NCI-H526 treated with DMSO at 0.1 percent for 48 hours (cell line): ENCODE data around the gene KCTD10.
"Not testable (repeated sequence)": the region's sequence is repeated elsewhere in the genome, so short reads cannot be mapped to it uniquely, and the experiment has no call there.

Source experiments
- DNase-seq: peaks from one replicate; lab custom pipeline; 2025; lab: John Stamatoyannopoulos, UW

The KCTD10 gene

DNA sequence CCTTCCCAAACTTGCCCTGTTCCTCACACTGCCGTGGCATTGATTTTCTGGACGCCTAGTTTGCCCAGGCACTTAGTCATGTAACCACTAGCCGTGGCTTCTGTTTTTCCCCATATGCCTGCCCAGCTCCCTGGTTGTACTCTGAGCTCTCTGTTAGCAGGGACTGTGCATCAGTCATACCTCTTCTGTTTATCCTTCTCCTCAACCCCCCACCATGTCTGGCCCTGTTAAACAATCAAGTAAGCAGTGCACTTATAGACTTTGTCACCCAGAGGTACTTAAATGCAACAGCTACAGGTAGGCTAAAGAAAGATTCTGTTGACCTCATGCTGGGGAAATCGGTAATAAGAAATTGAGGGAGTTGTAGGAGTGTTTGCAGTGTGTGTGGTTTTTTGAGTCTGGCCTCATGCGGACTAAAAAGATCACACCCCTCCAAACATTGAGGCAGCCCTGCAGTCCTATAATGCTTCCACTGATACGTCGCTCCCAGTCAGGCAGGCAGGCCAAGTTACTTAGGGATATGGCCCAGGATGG lies 17.3 kb upstream of the KCTD10 start:
- DNase-seq: no peak

DNA sequence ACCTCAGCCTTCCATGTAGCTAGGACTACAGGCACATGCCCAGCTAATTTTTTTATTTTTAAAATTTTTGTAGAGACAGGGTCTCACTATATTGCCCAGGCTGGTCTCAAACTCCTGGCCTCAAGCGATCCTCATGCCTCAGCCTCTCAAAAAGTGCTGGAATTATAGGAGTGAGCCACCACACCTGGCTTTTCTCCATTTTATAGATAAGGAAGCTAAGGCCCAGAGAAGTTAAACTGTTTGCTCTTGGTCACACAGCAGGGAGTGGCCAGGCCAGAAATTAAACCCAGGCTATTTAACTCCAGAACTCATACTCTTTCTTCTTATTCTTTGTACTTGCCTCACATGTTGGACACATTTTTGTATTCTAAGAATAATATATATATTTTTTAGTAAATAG lies 16.8 kb upstream of the KCTD10 start:
- DNase-seq: no peak

DNA sequence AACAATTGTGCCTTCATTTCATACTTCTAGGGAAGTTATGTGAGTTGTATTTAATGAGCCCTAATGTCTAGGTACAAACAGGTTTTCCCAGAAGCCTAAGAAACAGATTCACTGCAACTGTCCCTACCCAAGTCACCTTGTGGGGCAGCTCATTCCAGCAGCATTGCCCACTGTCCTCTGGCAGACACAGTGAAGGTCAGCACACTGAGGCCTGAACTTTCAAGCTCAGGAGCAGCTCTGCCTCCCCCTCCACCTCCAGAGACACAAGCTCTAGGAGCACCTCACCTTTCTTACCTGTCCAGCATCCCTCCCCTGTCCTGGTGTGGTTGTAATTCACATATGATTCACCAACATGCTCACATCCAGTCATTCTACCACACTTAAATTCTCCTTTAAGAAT lies 16.0 kb upstream of the KCTD10 start:
- DNase-seq: no peak

DNA sequence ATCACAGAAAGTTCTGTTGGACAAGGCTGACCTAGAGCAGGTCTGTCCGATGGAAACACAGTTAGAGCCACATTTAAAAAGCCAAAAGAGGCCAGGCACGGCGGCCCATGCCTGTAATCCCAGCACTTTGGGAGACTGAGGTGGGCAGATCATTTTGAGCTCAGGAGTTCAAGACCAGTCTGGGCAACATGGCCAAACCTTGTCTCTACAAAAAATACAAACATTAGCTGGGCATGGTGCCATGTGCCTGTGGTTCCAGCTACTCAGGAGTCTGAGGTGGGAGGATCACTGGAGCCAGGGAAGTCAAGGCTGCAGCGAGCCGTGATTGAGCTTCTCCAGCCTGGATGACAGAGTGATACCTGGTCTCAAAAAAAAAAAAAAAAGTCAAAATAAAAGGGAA lies 15.3 kb upstream of the KCTD10 start:
- no peak for DNase-seq

DNA sequence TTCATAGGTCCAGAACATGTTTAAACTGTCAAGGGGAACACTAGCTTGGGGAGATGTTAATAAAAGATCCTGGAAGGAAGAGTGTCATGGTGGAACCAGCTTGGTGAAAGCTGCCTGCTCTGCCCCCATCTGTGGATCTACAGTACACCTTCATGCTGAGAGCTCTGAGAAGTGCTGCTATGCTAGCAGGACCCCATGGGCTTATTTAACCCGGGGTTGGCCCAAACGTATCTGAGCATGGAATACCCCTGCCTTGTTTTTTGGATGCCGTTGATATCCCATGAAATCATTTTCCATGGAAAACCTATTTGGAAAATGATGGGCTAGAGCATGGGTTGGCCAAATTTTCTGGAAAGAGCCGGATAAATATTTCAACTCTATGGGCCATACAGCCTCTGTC lies 14.6 kb upstream of the KCTD10 start:
- no peak for DNase-seq

DNA sequence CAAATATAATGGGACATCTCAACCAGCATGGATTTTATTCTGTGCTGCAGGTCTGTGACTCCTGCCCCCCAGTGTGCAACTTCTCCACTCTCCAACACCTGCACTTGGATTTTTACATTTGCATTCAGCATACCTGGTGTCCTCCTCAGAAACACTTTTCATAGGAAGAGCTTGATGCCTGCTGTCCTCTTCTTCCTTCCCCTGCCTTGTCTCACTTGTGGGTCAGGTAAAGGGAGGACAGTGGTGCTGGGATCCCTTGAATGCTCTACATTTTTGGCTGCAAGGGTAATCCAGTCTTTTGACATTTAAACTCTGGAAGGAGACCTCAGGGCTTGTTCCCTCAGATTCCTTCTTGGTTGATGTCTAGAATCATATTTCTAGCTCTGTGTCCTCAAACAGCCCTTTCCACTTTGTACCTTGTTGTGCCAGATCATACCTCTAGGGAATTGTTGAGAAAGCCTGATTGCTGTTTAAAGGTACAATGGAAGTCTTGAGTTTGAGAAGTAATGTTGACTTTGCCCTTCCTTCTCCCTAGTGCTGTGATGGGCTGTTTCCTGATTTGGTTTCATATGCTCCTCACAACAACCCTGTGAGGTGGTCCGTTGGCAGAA lies 13.0 kb upstream of the KCTD10 start:
- no peak for DNase-seq

DNA sequence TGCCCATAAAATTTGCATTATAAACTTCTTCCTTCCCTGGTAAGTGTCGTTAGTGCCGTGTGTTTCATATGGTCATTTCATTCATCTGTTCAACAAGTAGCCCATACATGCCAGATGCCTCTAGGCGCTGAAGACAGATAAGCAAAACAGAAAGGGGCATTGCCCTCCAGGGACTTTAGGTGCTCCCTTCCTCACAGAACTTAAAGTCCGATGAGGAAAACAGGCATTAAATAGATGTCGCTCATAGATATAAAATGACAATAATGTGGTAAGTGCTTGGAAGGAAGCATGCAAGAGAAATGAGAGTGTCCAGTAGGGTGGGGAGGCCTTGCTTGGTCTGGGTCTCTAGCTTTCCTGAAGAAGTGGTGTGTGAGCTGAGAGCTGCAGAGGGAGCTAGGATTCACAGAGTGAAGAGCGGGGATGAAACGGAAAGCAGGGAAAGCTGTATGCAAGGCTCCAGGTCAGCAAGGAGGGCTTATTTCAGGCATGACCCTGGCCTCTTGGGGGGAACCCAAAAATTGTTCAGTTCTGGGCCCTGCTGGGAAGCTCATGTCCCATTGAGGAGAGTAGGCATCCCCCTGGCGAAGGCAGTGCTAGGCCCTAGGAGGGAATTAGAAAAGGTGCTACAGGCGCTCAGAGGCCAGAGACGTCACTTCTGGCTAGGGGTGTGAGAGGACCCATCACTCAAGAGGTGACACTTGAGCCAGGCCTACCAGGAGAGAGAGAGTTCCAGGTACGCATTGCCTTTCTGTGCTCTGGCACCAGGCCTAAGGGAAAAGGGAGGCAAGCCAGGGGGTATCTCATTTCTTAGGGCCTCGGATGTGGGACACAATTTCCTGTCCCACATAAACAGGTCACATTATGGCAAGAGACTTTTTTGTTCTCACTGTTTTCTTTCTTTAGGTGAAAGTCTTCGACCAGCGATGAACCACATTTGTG lies 12.2 kb upstream of the KCTD10 start:
- DNase-seq: no peak

DNA sequence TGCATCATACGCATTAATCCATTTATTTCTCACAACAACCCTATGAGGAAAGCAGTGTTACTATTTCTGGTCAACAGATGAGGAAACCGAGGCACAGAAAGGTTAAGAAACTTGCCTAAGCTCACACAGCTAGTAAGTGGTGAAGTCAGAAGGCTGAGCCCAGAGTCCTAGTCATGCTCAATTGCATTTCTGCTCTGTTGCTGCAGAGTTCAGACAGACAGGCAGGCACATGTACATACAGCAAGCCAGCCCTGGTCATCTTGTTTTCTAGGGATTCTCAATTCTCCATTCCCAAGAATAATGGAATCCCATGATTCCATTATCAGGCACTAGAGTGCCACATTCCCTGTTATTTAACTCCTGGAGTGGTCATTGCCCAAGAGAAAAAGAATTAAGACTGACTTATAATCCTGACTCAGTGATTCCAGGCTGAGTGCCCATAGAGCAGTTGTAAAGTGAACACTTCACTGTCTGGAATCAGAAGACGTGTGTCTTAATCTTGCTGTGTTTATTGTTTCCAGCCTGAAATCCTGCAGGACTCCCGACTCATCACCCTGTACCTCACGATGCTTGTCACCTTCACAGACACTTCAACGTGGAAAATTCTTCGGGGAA lies 11.1 kb upstream of the KCTD10 start:
- DNase-seq: no peak

DNA sequence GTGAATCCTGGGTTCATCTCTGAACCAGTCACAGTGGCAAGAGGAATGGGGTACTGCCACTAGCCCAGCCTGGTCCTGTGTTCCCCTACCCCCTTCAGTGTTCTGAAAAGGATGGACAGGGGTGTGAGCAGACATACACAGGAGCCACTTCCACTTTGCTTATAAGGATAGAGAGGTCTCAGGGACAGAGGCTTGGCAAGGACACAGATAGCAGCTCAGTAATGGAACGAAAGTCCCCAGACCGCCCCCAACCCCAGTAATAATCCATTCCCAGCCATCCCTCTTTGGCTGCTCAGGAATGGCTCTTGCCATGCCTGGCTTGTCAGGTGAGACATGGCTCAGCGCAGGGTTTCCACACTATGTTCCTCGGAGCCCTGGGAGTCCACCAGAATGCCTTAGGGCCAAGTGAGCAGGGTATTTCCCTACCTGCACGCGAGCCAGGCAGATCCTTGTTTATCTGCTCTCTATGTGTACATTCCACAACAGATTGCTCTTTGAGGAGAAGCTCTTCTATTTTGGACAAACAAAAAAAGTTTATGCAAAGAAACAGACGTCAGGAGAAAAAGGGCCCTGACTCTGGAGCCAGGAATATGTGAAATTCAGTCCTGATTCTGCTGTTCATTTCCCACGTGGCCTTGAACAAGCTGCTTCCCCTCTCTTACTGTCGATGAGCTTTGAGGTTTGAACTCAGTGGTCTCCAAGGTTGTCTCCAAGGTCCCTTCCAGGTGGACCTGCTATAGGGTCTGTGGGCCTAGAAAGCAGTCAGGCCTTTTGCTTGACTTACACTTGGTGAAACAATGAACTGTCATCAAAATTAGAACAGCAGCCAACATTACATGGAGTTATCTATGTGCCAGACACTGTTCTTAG lies 10.3 kb upstream of the KCTD10 start:
- DNase-seq: no peak

DNA sequence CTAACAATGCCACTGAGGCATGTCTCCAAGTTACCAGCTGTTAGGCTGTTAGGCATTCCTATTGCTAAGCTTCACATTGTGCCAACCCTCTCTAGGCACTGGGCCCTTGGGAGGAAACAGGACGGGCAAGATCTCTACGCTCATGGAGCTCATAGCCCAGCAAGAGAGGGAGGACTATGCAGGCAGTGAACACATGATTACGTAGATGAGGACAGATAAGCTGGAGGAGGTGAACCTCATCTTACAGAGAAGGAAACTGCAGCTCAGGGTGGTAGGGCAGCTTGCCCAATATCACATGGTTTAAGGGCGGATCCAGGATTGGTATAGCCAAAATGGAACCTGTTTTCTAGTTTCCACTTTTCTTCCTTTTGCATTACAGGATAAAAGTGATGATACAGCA lies 8.1 kb upstream of the KCTD10 start:
- no peak for DNase-seq

DNA sequence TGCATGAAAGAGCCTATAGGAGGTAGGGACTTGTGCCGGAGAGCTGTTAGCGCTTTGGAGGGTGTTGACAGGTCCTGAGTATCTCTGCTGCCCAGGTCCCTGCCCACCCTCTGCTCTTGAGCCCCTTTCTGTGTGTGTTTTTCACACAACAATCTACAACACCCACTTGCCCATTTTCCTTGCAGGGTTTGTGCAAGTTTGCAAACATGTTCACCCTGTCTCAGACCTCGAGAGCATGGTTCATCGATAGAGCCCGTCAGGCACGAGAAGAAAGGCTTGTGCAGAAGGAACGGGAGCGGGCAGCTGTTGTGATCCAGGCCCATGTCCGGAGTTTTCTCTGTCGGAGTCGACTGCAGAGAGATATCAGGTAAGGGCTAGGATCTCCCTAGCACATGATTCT lies 6.2 kb upstream of the KCTD10 start:
- DNase-seq: no peak

DNA sequence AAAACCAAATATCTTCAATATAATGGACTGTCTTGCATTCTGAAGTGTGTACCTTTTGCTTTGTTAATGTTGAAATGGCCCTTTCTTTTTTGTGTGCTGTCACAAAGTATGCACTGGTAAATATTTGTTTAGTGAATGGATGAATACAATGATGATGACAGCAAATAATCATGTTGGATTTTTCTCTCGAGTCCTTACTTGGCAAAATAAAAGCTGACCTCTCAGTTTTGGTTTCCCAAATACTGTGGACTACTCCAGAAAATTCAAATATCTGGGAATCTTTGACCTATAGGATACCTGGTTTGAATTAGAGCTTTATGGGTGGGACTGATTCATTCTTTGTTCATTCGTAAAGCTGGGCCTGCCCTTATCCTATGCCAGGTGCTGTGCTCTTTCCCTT lies 5.8 kb upstream of the KCTD10 start:
- no peak for DNase-seq

DNA sequence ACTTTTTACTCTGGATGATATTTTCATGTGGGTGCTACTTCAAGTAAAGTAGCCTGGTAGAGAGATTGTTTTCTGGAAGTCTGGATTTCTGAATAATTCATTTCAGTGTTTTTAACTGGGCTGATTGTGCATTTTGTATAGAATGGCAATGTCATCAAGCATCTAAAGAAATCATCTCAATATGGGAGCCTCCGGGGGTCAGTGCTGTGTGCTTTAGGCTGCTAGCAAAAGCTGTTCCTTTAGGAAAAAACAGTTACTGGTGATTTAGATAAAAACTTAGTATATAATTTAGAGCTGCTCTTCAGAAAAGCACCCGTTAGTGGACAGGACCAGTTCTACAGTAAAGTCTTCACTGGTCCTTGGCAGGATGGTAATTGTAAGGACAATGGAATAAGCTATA lies 5.4 kb upstream of the KCTD10 start:
- DNase-seq: no peak

DNA sequence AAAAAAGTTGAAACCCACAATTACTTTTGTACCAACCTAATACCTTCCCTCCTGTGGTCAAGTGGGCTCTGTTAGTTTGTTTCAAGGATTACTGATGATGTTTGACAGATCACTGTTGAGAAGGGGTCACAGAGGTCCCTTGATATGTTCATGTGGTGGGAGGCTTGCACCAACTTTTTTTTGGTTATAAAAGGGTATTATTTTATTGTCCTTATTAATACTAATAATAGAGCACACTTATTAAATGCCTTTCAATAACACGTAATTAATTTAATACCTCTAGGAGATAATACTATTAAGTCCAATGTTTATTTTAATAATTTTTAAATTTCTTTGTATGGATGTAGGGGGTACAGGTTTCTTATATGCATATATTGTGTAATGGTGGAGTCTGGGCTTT lies 4.8 kb upstream of the KCTD10 start:
- DNase-seq: no peak

DNA sequence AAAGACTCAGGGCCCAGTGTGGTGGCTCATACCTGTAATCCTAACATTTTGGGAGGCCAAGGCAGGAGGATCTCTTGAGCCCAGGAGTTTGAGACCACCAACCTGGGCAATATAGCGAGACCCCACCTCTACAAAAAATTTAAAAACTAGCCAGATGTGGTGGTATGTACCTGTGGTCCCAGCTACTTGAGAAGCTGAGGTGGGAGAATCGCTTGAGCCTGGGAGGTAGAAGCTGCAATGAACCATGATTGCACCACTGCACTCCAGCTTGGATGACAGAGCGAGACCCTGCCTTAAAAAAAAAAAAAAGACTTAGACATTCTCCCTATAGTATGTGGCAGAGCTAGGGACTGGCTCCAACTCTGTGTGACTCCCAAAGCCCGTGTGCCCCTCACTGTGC lies 3.3 kb upstream of the KCTD10 start:
- no peak for DNase-seq

DNA sequence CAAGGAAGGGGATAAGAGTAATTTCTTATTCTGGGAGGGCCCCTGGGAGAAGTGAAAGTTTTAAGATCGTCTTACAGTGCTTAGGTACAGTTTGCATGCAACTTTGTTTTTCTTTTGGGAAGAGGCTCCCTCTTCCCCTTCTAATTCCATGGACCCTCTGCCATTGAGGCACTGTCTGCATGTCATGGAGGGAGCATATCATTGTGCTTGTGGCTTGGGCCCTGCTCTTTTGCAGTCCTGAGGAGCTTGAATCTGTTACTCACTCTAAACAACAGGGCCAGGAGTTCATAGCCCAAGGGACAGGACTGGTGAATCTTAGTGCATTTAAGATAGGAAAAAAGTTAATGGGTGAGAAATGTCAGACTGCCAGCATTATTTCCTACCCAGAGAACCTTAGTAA lies 2.7 kb upstream of the KCTD10 start:
- DNase-seq: no peak

DNA sequence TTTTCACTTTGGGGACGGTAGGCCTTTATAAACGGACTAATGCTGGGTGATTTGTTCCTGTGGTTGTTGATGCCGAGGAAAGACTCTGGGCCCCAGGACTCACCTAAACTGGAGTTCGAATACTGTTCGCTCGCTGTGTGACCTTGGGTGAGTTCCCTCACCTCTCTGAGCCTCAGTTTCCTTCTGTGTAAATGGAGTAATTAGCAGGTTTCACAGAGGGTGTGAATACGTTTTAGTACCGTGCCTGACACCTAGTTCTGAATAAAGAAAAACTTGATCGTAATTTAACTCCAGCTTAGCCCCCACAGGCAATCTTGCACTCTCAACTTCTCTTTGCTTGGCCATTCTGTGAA lies 839 bp upstream of the KCTD10 start:
- DNase-seq: no peak

DNA sequence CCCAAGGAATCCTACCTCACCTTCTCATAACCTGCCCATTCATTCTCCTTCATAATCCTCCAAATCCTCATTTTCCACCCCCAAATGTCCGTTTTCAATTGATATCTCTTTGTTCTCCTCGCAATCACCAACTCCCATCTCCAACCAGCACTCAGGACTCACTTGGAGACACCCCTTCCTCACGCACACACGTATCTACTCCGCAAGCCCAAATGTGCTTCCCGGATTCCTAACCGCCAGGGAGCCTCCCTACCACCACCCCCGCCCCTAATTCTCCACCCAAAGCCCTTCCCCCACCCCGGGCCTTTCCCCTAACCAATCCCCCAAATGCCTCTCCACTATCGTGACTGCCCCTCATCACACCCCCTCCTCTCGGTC lies 304 bp downstream of the KCTD10 start:
- DNase-seq: no peak

DNA sequence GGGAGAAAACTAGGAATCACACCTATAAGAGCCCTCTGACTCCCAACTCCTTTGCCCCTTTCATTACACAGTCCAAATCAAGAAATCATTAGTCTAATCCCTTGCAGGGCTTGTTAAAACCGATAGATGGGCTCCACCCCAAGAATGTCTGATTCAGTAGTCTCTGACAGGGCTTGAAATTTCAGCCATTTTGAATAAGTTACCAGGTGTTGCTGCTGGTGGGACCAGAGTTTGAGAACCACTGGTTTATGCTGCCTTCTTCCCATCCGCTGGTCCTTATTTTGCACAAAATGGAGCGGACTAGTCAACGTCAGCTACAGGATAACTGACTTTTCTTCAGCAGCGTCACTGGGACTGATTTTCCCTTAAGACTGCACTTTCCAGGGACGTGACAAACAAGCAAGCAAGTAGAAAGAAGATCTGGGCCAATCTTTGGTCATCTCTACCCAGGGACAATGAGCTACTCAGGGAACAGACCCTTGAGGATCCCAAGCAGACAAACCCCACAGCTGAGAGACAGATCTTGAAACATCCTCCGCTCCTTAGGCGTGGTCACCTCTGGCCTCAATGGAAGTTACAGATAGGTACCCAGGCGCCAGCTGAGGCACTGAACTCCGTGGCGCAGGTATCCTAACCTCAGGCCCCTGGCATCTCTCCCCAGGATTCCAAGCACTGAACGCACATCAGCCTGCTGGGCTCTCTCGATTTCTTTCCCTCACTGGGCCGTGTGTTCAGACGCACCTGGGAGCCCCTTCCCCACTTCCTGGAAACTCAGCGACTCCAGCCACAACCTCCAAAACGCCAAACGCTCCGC lies 900 bp downstream of the KCTD10 start:
- no peak for DNase-seq

DNA sequence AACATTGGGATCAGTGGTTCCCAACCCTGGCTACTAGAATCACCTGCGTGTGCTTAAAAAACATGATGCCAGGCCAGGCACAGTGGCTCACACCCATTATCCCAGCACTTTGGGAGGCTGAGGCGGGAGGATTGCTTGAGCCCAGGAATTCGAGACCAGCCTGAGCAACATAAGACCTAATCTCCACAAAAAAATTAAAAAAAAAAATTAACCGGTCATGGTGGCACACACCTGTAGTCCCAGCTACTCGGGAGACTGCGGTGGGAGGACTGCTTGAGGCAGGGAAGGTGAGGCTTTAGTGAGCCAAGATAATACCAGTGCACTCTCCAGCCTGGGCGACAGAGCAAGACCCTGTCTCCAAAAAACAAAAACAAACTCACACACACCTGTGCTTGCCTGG lies 2.0 kb downstream of the KCTD10 start:
- DNase-seq: no peak

DNA sequence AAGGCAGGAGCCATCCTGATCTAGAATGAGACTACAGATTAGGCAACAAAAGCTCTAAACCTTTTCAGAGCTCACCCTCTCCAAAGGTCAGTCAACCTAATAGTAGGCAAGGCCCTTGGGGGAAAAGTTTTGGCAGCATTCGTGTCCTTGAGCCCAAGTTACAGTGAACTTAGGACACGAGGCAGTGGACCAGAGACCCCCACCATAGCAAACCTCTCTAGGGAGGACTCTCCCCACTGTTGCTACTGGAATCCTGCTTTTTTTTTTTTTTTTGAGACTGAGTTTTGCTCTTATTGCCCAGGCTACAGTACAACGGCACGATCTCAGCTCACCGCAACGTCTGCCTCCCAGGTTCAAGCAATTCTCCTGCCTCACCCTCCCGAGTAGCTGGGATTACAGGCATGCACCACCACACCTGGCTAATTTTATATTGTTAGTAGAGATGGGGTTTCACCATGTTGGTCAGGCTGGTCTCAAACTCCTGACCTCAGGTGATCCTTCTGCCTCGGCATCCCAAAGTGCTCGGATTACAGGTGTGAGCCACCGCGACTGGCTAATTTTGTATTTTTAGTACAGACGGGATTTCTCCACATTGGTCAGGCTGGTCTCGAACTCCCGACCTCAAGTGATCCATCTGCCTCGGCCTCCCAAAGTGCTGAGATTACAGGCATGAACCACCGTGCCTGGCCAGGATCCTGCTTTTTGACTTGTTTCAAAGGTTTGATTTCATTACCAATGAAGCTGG lies 3.4 kb downstream of the KCTD10 start:
- not testable (repeated sequence) for DNase-seq
